Measurements from ENCODE around the gene NUTM1.
A peak's percentile ranks its signal among the peaks of the same experiment; 100 is the strongest.
"Not testable (repeated sequence)": the region's sequence is repeated elsewhere in the genome, so short reads cannot be mapped to it uniquely, and the experiment has no call there.

The NUTM1 gene

GRCh38 chr15:34365091-34365825 is 22.1 kb downstream of the NUTM1 start:
- Mint-ChIP-seq H3K27me3 (no peaks in the 10 kb centered on the region), H3K9me3 (no peaks in the 10 kb centered on the region), H3K4me3 (peak overlapping the region; percentile 96), H3K4me1 (ENCODE audit: low read depth) (peaks cover 34% of the 10 kb centered on the region), H3K36me3 (ENCODE audit: low read depth) (peaks cover 47% of the 10 kb centered on the region), H3K27ac (peak overlapping the region; percentile 68)
- peak; percentile 46 for DNase-seq

DNA sequence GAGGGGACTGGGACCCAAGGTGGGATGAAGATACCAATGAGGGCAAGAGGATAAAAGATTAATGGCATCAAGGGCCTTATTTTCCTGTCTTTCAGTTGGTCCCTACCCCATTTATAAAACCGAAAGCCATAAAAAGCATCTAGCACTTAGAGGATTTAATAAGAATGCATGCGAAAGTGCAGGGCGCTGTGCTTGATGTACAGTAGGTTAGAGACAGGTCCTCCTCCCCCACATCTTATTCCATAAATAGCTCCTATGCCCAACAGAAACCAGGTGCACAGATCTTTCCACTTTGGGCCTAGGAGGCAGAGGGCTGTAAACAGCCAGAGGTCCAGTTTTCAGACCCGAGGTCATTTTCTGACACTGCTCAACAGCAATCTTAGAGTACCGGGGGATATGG is 22.7 kb downstream of the NUTM1 start:
- H3K27ac Mint-ChIP-seq, result peak overlapping the region; percentile 91
- H3K4me3 Mint-ChIP-seq, result peak overlapping the region; percentile 96
- H3K9me3 Mint-ChIP-seq, result no peaks in the 10 kb centered on the region
- peaks cover 42% of the 10 kb centered on the region for H3K36me3 Mint-ChIP-seq (ENCODE audit: low read depth)
- no peaks in the 10 kb centered on the region for H3K27me3 Mint-ChIP-seq
- no peak for DNase-seq
- H3K4me1 Mint-ChIP-seq (ENCODE audit: low read depth), result peaks cover 37% of the 10 kb centered on the region

- peak overlapping the region; percentile 96 for H3K4me3 Mint-ChIP-seq
- peaks cover 37% of the 10 kb centered on the region for H3K4me1 Mint-ChIP-seq (ENCODE audit: low read depth)
These were observed 23.4 kb downstream of the NUTM1 start for GRCh38 chr15:34366271-34367065.

DNA sequence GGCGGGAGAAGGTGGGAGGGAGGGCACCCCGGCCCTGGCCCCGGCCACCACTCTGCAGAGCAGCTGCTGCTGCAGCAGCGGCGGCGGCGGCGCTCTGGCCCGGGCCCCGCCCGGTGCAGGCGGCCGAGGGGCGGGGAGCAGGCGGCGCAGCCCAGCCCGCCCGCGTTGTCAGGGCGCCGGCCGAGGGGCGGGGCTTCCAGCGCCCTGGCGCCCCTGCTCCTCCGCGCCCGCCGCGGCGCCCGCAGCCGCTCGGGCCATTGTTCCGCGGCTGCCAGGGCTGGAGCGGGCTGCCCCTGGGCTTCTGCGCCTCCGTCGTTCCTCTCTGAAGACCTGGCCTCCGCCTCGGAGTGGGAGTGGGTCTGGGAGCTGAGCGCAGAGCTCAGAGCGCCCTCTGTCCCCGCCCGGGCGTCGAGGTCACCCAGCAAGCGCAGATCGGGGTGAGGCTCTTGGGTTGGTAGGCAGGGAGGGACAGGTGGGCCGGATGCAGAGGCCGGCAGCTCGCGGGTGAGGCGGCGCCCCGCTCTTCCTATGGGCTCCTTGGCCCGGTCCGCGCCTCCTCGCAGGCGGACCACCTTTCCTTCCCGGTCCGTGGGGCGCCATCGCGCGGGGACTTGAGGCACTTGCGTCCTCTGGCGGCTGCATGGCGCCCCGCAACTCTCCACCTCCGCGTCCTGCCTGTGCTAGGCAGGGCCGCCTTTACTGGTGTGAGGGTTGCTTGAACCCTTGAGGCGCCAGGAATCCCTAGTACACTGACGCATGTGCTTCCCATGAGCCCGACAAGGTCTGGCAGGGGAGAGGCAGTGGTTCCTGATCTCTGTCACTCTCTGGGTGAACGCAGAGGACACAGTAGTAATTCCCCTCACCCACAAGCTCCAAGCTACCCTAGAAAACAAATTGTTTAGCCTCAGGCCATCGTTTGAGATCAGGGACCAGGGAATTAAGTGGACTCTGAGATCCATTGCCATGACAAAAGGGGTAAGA is 24.3 kb downstream of the NUTM1 start, which contains the start of gene LPCAT4:
LPCAT4 (minus strand) TSS at position 96 of the 981 bp plus-strand sequence. CDS start 96 bp downstream, outside the sequence.
- Mint-ChIP-seq H3K36me3 (ENCODE audit: low read depth) (peaks cover 27% of the 10 kb centered on the region), H3K27me3 (no peaks in the 10 kb centered on the region), H3K9me3 (no peaks in the 10 kb centered on the region), H3K4me1 (ENCODE audit: low read depth) (peaks cover 37% of the 10 kb centered on the region), H3K4me3 (peak within 1 kb of the TSS; percentile 96), H3K27ac (peak within 1 kb of the TSS; percentile 97)
- DNase-seq, result peak; percentile 90

More at GRCh38 chr15:34366271-34367065, 23.4 kb downstream of the NUTM1 start:
- no peaks in the 10 kb centered on the region for H3K9me3 Mint-ChIP-seq
- DNase-seq, result peak; percentile 69
- peak overlapping the region; percentile 91 for H3K27ac Mint-ChIP-seq
- H3K27me3 Mint-ChIP-seq, result no peaks in the 10 kb centered on the region
- H3K36me3 Mint-ChIP-seq (ENCODE audit: low read depth), result peaks cover 36% of the 10 kb centered on the region

DNA sequence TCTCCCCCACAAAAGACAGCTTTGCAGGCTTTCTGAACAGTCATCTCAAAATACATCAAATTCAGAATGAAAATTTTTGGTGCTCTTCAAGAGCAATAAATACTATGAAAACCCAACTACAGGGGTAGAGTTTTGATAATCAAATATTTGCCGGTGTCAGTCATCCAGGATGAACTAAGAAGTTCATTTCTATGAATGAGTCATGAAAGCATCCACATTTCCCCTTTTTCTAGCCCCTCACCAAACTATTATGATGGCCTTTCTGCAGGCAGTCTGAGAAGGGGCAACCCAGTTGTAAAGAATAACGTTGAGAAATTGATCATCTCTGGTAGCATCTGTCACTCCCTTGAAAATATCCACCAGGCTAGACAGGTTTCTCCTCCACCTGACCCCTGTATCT is 27.0 kb downstream of the NUTM1 start:
- no peak for DNase-seq
- no peak overlapping the region for H3K4me3 Mint-ChIP-seq
- peaks cover 32% of the 10 kb centered on the region for H3K4me1 Mint-ChIP-seq (ENCODE audit: low read depth)
- no peaks in the 10 kb centered on the region for H3K9me3 Mint-ChIP-seq
- no peaks in the 10 kb centered on the region for H3K27me3 Mint-ChIP-seq
- H3K36me3 Mint-ChIP-seq (ENCODE audit: low read depth), result peaks cover 5% of the 10 kb centered on the region
- peak overlapping the region; percentile 48 for H3K27ac Mint-ChIP-seq

- DNase-seq, result no peak
- H3K36me3 Mint-ChIP-seq (ENCODE audit: low read depth), result peaks cover 5% of the 10 kb centered on the region
- H3K9me3 Mint-ChIP-seq, result no peaks in the 10 kb centered on the region
- H3K4me1 Mint-ChIP-seq (ENCODE audit: low read depth), result peaks cover 27% of the 10 kb centered on the region
- H3K27me3 Mint-ChIP-seq, result no peaks in the 10 kb centered on the region
- H3K27ac Mint-ChIP-seq, result peak overlapping the region; percentile 48
- H3K4me3 Mint-ChIP-seq, result no peak overlapping the region
These were observed 27.5 kb downstream of the NUTM1 start for GRCh38 chr15:34370643-34371042.

DNA sequence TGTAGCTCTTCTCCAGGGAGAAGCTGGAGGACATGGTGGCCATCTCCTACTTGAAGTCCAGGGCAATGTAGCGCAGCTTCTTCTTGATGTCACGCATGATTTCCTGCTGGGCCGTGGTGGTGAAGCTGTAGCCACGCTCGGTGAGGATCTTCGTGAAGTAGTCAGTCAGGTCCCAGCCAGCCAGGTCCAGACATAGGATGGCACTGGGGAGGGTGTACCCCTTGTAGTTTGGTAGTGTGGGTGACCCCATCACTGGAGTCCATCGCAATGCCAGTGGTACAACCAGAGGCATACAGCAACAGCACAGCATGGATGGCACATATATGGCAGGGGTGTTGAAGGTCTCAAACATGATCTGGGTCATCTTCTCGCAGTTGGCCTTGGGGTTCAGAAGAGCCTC is 30.8 kb downstream of the NUTM1 start:
- H3K4me1 Mint-ChIP-seq (ENCODE audit: low read depth), result peaks cover 13% of the 10 kb centered on the region
- peaks cover 3% of the 10 kb centered on the region for H3K36me3 Mint-ChIP-seq (ENCODE audit: low read depth)
- no peaks in the 10 kb centered on the region for H3K9me3 Mint-ChIP-seq
- no peak overlapping the region for H3K27ac Mint-ChIP-seq
- no peak overlapping the region for H3K4me3 Mint-ChIP-seq
- no peak for DNase-seq
- no peaks in the 10 kb centered on the region for H3K27me3 Mint-ChIP-seq

DNA sequence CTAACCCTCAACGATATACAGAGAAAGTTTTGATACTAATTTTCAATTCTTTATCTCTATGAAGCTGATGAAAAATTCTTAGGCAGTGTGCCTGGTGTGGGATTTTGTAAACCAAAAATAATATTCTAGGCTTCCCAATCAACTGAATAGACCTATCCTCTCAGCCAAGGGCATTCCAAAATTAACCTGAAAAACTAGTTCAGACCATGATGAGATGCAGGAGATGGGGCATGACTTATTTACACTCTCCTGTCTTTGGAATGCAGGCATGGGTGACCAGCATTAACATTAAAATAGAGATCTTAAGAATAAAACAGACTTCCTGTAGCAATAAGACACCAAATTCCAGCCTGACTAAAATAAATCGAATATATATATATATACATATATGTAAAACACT is 31.7 kb downstream of the NUTM1 start:
- H3K4me1 Mint-ChIP-seq (ENCODE audit: low read depth), result peaks cover 7% of the 10 kb centered on the region
- H3K27me3 Mint-ChIP-seq, result no peaks in the 10 kb centered on the region
- no peak for DNase-seq
- no peak overlapping the region for H3K4me3 Mint-ChIP-seq
- H3K27ac Mint-ChIP-seq, result no peak overlapping the region
- H3K9me3 Mint-ChIP-seq, result no peaks in the 10 kb centered on the region
- H3K36me3 Mint-ChIP-seq (ENCODE audit: low read depth), result peaks cover 7% of the 10 kb centered on the region

DNA sequence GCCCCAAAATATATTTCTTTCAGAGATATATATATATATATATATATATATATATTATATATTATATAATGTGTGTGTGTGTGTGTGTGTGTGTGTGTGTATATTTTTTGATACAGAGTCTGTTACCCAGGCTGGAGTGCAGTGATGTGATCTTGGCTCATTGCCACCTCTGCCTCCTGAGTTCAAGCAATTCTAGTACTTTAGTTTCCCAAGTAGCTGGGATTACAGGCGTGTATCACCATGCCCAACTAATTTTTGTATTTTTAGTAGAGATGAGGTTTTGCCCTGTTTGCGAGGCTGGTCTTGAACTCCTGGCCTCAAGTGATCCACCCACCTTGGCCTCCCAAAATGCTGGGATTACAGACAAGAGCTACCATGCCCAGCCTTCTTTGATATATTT is 32.4 kb downstream of the NUTM1 start:
- not testable (repeated sequence) for H3K4me3 Mint-ChIP-seq; H3K27me3 Mint-ChIP-seq; H3K9me3 Mint-ChIP-seq; DNase-seq; H3K27ac Mint-ChIP-seq; H3K4me1 Mint-ChIP-seq (ENCODE audit: low read depth)
- peaks cover 11% of the 10 kb centered on the region for H3K36me3 Mint-ChIP-seq (ENCODE audit: low read depth)

GRCh38 chr15:34376856-34377255 is 33.7 kb downstream of the NUTM1 start:
- Mint-ChIP-seq H3K4me1 (ENCODE audit: low read depth) (no peaks in the 10 kb centered on the region), H3K9me3 (no peaks in the 10 kb centered on the region), H3K36me3 (ENCODE audit: low read depth) (peaks cover 14% of the 10 kb centered on the region), H3K4me3 (no peak overlapping the region), H3K27ac (no peak overlapping the region), H3K27me3 (no peaks in the 10 kb centered on the region)
- no peak for DNase-seq

- H3K4me1 Mint-ChIP-seq (ENCODE audit: low read depth); H3K9me3 Mint-ChIP-seq; H3K4me3 Mint-ChIP-seq; H3K27me3 Mint-ChIP-seq; H3K27ac Mint-ChIP-seq; DNase-seq: not testable (repeated sequence)
- H3K36me3 Mint-ChIP-seq (ENCODE audit: low read depth), result peaks cover 14% of the 10 kb centered on the region
These were observed 37.4 kb downstream of the NUTM1 start for GRCh38 chr15:34380491-34380890.

DNA sequence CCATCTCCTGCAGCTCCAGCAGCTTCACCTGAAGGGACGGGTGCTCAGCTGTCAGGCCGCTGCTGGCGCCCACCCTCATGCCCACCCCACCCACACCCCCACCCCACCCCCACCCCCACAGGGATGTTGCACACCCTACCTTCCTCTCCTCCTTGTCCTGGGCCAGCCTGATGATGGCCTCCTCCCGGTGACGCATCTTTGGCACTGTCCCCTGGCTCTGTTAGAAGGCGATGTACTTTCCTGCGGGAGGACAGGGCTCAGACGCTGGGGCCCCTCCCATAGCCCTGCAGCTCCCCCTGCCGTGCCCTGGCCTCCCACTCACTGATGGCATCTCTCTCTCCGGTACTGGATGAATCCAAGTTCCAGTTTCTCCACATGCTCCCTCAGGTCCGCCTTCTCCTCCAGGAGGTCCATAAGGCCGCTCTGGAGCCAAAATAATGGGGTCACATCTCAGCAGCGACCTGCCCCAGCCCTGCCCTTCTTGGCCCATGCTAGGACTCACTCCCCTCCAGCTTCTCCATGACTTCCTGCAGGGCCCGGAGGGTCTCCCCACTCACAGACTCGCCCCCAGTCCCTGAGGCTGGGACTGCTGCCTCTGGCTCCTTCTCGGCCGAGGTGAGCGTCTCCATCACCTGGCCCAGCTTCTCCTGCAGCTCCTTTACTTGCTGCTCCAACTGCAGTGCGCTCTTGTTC is 38.9 kb downstream of the NUTM1 start:
- DNase-seq, H3K9me3 Mint-ChIP-seq: not testable (repeated sequence)
- peaks cover 14% of the 10 kb centered on the region for H3K36me3 Mint-ChIP-seq (ENCODE audit: low read depth)

GRCh38 chr15:34389594-34390086 is 46.5 kb downstream of the NUTM1 start:
- H3K27me3 Mint-ChIP-seq; H3K4me1 Mint-ChIP-seq (ENCODE audit: low read depth); H3K4me3 Mint-ChIP-seq; H3K36me3 Mint-ChIP-seq (ENCODE audit: low read depth); H3K9me3 Mint-ChIP-seq; H3K27ac Mint-ChIP-seq; DNase-seq: not testable (repeated sequence)

More for the DNA sequence above, 38.9 kb downstream of the NUTM1 start:
- not testable (repeated sequence) for H3K27me3 Mint-ChIP-seq; H3K27ac Mint-ChIP-seq; H3K4me3 Mint-ChIP-seq; H3K4me1 Mint-ChIP-seq (ENCODE audit: low read depth)

Data from activated T-cell treated with anti-CD3 and anti-CD28 coated beads, Interleukin-2, amount 50 U/mL, for 24 hours (primary cell).